HG03575 (cell line): Measurements from ENCODE around the gene NAXD.
A peak's percentile ranks its signal among the peaks of the same experiment; 100 is the strongest.
"Not testable (repeated sequence)": the region's sequence is repeated elsewhere in the genome, so short reads cannot be mapped to it uniquely, and the experiment has no call there.

ENCODE experiments used
- ATAC-seq: cut with Tn5 transposase; IDR thresholded peaks from one replicate; pipeline ENCODE4 v1.9.1; 2021; ENCODE audit not compliant: unreplicated experiment, insufficient number of reproducible peaks, low FRiP score; ENCODE audit errors: extremely low read depth

The NAXD gene

GRCh38 chr13:110615322-110616102 is at the start of gene NAXD:
Gene NAXD (plus strand): TSS chr13:110615545. CDS start chr13:110615602, 57 bp downstream.
- ATAC-seq, result peak; percentile 36

- ATAC-seq, result no peak
Measured at GRCh38 chr13:110566171-110566570, 49.2 kb upstream of the NAXD start.

DNA sequence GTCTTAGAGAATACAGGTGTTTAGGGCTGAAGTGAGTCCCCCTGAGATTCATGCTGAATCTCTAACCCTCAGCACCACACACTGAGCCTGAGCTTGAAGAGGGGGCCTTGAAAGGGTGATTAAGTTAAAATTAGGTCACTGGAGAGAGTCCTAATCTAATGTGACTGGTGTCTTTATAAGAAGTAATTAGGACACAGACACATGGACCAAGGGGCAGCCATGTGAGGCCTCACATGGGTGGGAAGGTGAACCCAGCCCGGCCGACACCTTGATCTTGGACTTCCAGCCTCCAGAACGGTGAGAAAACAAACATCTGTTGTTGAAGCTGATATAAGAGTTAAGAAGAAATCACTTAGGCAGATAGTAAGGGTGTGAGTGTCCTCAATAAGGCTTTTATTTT is 46.7 kb upstream of the NAXD start:
- ATAC-seq, result no peak

DNA sequence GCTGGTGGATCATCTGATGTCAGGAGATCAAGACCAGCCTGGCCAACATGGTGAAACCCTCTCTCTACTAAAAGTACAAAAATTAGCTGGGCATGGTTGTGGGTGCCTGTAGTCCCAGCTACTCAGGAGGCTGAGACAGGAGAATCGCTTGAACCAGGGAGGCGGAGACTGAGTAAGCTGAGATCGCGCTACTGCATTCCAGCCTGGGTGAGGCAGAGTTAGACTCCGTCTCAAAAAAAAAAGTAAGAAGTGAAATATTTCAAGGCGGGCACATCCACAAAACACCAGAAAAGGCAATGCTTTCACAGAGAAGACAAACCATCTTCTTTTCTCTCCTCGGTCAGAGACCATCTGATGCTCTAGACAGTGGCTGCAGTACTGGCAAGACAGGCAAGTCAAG is 45.4 kb upstream of the NAXD start:
- ATAC-seq, result not testable (repeated sequence)

DNA sequence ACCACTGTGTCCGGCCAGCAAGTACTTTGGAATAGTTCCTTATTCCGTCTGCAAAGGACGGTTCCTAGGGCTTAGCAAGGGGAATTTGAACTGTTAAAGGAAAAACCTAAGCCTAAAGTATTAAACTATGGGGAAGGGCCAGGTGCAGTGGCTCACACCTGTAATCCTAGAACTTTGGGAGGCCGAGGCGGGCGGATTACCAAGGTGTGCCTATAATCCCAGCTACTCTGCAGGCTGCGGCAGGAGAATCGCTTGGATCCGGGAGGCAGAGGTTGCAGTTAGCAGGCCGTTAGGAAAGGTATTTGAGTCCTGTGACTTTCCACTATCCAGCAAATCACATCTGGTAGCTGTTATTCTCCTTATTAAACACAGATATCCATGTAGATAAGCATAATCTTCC is 44.5 kb upstream of the NAXD start:
- ATAC-seq, result no peak

- no peak for ATAC-seq
Measured at GRCh38 chr13:110571896-110572777, 43.2 kb upstream of the NAXD start.

GRCh38 chr13:110572778-110573118 is 42.6 kb upstream of the NAXD start:
- ATAC-seq, result no peak

GRCh38 chr13:110574161-110574560 is 41.2 kb upstream of the NAXD start:
- no peak for ATAC-seq

GRCh38 chr13:110575322-110576069 is 39.8 kb upstream of the NAXD start:
- peak; percentile 93 for ATAC-seq

DNA sequence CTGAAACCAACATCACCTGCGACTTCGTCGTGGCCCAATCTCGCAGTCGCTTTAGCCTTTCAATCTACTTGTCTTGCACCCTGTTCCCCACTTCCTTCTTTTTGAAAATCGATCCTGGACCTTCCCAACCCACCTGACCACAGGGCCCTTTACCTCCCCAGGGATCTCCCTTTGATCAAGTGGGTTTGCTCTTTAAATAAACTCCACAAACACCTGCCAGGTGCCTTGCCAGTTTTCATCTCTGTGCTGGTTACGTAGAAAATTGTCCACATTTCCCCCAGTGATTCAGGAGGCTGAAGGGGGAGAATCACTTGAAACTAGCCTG is 39.3 kb upstream of the NAXD start:
- no peak for ATAC-seq

DNA sequence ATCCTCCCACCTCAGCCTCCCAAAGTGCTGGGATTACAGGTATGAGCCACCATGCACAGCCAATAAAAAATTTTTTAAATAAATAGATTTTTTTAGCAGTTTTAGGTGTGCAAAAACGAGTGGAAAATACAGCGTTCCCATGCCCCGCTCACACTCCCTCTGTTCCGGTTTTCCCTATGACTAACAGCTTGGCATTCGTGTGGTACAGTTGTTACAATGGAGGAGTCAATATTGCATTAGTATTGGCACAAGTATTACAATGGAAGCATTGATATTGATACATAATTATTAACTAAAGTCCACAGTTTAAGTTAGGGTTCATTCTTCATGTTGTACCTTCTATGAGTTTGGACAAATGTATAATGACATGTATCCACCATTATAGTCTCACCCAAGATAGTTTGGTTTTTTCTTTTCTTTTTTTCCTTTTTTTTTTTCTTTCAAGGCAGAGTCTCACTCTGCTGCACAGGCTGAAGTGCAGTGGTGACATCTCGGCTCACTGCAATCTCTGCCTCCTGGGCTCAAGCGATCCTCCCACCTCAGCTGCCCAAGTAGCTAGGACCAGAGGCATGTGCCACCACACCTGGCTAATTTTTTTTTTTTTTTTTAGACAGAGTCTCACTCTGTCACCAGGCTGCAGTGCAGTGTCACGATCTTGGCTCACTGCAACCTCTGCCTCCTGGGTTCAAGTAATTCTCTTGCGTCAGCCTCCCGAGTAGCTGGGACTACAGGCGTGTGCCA is 38.4 kb upstream of the NAXD start:
- no peak for ATAC-seq

GRCh38 chr13:110578363-110578762 is 37.0 kb upstream of the NAXD start:
- ATAC-seq, result no peak

DNA sequence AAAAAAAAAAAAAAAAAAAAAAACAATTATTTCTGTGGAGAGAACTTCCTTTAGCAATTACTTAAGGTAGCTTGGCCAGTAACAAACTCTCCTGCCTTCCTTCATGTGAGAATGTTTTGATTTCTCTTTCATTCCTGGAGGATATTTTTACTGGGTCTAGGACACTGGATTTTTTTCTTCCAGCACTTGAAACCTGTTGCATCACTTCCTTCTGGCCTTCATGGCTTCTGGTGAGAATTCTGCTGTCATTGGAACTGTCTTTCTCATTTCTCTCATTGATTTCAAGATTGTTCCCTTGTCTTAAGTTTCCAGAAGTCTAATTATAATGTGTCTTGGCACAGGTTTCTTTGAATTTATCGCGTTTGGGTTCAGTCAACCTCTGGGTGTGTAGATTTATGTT is 34.5 kb upstream of the NAXD start:
- ATAC-seq, result no peak

GRCh38 chr13:110581506-110582185 is 33.7 kb upstream of the NAXD start:
- no peak for ATAC-seq

- ATAC-seq, result no peak
Measured at GRCh38 chr13:110582421-110582954, 32.9 kb upstream of the NAXD start.

DNA sequence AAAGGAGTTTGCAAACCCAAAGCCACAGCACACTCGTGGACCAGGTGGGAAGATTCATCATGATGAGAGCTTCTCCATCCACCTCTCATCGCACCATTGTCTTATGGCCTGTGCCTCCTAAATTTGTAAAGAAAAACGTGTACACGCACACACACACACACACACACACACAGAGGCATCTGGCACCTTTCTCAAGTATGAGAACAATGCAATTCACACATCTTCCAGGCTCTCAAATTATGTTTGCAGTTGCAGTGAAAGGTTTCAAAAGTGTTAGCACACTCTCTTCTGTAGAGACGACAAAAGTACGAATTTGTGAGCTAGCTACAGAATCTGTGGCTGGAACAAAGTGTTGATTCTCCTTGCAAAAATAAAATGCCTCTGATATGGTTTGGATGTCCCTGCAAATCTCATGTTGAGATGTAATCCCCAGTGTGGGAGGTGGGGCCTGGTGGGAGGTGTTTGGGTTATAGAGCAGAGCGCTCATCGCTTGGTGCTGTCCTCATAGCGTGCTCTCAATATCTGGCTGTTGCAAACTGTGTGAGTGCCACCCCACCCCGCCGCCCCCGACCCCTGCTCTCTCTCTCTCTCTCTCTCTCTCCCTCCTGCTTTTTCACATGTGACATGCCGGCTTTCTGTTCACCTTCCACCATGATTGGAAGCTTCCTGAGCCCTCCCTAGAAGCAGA is 32.0 kb upstream of the NAXD start:
- no peak for ATAC-seq

GRCh38 chr13:110589793-110590390 is 25.5 kb upstream of the NAXD start:
- no peak for ATAC-seq
